GM12864 (cell line): ENCODE results near the gene SLX4IP.

Experiments
- DNase-seq: peaks from one replicate; pipeline ENCODE4 v3.0.0-alpha.2; 2011; ENCODE audit warnings: low read depth
- H3K4me3 ChIP-seq: 2 replicates; pipeline ENCODE4 v1.5.1; 2011; ENCODE audit warnings: mild to moderate bottlenecking, low read depth, low read length, control low read depth
- CTCF ChIP-seq: IDR thresholded peaks from 2 replicates; pipeline ENCODE4 v1.5.1; 2011; ENCODE audit warnings: low read depth, mild to moderate bottlenecking, moderate library complexity, low read length, control low read depth, inconsistent platforms; ENCODE audit errors: missing control alignments

The SLX4IP gene

GRCh38 chr20:10436053-10436699 is 1.1 kb downstream of the SLX4IP start:
- no peak for TF ChIP-seq CTCF
- H3K4me3 ChIP-seq = peak overlapping the region; percentile 79; the same call in 1 of the 2 replicates
- no peak for DNase-seq

GRCh38 chr20:10438217-10438616 is 3.1 kb downstream of the SLX4IP start:
- no peak overlapping the region for H3K4me3 ChIP-seq
- TF ChIP-seq CTCF = no peak
- DNase-seq = no peak

- no peak for DNase-seq
- TF ChIP-seq CTCF = no peak
- H3K4me3 ChIP-seq = no peak overlapping the region
Measured at GRCh38 chr20:10443936-10444335, 8.8 kb downstream of the SLX4IP start.

- TF ChIP-seq CTCF = no peak
- H3K4me3 ChIP-seq = no peak overlapping the region
- DNase-seq = no peak
Measured at GRCh38 chr20:10445758-10446157, 10.7 kb downstream of the SLX4IP start.

GRCh38 chr20:10447028-10447427 is 11.9 kb downstream of the SLX4IP start:
- no peak for TF ChIP-seq CTCF
- peak; percentile 84 for DNase-seq
- no peak overlapping the region for H3K4me3 ChIP-seq

GRCh38 chr20:10448270-10449156 is 13.4 kb downstream of the SLX4IP start:
- no peak overlapping the region for H3K4me3 ChIP-seq
- DNase-seq = no peak
- no peak for TF ChIP-seq CTCF
